Measurements from ENCODE around the gene NOL6. TPM values are rescaled to one million over a fixed set of nuclear protein-coding genes. Genes with fewer than 3 reads are reported as not detected.

The NOL6 gene
- total and polyA plus RNA-seq, 2 of the 8 experiments (the other 6 are each of a cell fraction or from before 2014, with no cell fraction given), result 44.0 to 55.0 TPM

DNA sequence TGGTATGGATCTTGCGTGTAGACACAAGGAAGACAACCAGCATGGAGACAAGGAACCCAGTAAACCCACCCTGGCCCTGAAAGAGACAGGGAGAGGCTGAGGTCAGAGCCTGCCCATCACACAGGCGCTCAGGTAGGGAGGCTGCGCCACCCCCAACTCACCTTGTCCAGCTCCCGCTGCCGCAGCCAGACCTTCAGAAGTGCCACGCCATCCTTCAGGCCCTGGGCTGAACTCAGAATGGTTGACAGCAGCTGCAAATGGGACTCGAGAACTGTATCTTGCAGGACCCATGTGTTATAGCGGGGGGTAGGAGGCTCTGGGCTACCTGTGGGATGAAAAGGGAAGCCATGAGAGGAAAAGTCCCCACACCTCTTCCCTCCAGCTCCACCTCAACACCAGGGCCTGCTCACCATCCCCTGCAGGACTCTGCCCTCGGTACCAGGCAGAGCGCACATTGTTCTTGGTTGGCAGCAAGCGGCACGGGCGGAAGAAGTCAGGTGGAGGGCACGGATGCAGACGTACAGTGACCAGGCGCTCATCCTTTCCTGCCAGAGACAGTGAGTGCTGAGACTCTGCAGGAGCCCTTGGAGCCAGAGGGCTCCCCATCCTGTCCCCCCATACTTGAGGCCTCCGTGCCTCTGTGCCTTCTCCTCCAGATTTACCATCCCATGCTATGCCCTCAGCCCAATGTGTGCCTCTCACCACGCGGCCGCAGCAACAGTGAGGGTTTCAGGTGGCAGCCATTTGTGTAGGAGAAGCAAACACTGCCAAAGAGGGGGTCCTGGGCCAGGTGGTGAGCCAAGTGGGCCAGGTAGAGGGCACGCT lies 4.7 kb downstream of the NOL6 start:
- H2BK20ac ChIP-seq (ENCODE audit: low read length), result no peak overlapping the region
- H3K4me2 ChIP-seq (ENCODE audit: insufficient read depth in 1 of 2, low read depth in 2 of 2, low read length in 2 of 2), result no peak overlapping the region
- no peak overlapping the region for H2AFZ ChIP-seq (ENCODE audit: low read length)
- H3K18ac ChIP-seq (ENCODE audit: extremely low read depth, low read length), result no peak overlapping the region
- no peak overlapping the region; a peak in 2 of 7 replicates for H3K9ac ChIP-seq (replicated peaks in 1 of 4; ENCODE audit: extremely low read depth in 1 of 4, low read depth in 3 of 4, low read length in 3 of 4)
- FAIRE-seq (no peak), DNase-seq (ENCODE audit: low read depth in 1 of 2, low spot score in 2 of 2) (no peak)
- H3K27me3 ChIP-seq (replicated peaks in 1 of 4; ENCODE audit: control insufficient read depth in 3 of 4, extremely low read depth in 1 of 4, insufficient read depth in 3 of 4, low read length in 3 of 4), result no peaks in the 10 kb centered on the region
- no peak overlapping the region for H2AK5ac ChIP-seq (ENCODE audit: low read depth, low read length)
- H3K27ac ChIP-seq (ENCODE audit: low read depth, low read length), result no peak overlapping the region
- H2BK12ac ChIP-seq (ENCODE audit: low read depth, low read length), result no peak overlapping the region
- H2BK15ac ChIP-seq (ENCODE audit: low read length), result no peak overlapping the region
- peaks cover 8% of the 10 kb centered on the region; the same call in 1 of the 2 replicates for H3K23me2 ChIP-seq (ENCODE audit: low read depth, low read length)
- no peak overlapping the region for H2BK120ac ChIP-seq (replicated peaks; ENCODE audit: low read depth, low read length)
- peaks cover 44 to 61% (median 52%) of the 10 kb centered on the region in 4 experiments for H3K36me3 ChIP-seq (ENCODE audit: control insufficient read depth in 2 of 4, insufficient read depth in 4 of 4, low read length in 3 of 4)
- H4K5ac ChIP-seq (ENCODE audit: insufficient read length, low read depth, low read length), result no peak overlapping the region
- H4K8ac ChIP-seq (ENCODE audit: extremely low read depth, insufficient read depth, low read length), result no peak overlapping the region
- ChIA-PET CTCF (ENCODE audit: partially characterized antibody) (interaction anchor here (0.7 to 20.9 kb wide), 8 partner anchors 14 to 252 kb away, joined by 3 to 358 read pairs (median 5); partner anchors contain the start of gene AQP3), POLR2A (ENCODE audit: partially characterized antibody) (interaction anchor here (1.6 to 3.7 kb wide), 2 partner anchors 10 to 11 kb away, joined by 4 to 19 read pairs; no protein-coding TSS in a partner anchor)
- H3K23ac ChIP-seq (ENCODE audit: insufficient read length), result no peak overlapping the region
- H3K79me2 ChIP-seq (ENCODE audit: control insufficient read depth in 1 of 2, insufficient read depth in 2 of 2, low read length in 2 of 2), result peaks cover 7 to 21% of the 10 kb centered on the region in 2 experiments
- H3K79me1 ChIP-seq (ENCODE audit: low read depth, low read length), result peaks cover 5% of the 10 kb centered on the region; the same call in 1 of the 2 replicates
- H3K56ac ChIP-seq (replicated peaks; ENCODE audit: insufficient read length, low read depth, low read length), result no peak overlapping the region
- H3K14ac ChIP-seq (ENCODE audit: insufficient read length), result no peak overlapping the region
- peaks cover 5 to 16% of the 10 kb centered on the region in 2 experiments for H4K20me1 ChIP-seq (replicated peaks in 1 of 2; ENCODE audit: control insufficient read depth in 1 of 2, insufficient read depth in 2 of 2, low read length in 2 of 2)
- no peak overlapping the region for H3K4me3 ChIP-seq (ENCODE audit: extremely low read depth in 1 of 4, insufficient read depth in 2 of 4, low read depth in 3 of 4, low read length in 4 of 4)
- no peak for TF ChIP-seq TBP (IDR thresholded peaks at IDR 0.05; ENCODE audit: low read depth, low read length)
- no peak for TF ChIP-seq CHD1 (IDR thresholded peaks at IDR 0.05; ENCODE audit: low read depth, low read length)
- TF ChIP-seq SP2 (IDR thresholded peaks at IDR 0.05; ENCODE audit: low read length), result no peak
- no peak for TF ChIP-seq POU5F1 (IDR thresholded peaks at IDR 0.05; ENCODE audit: low read depth, low read length)
- no peak for TF ChIP-seq RBBP5 (IDR thresholded peaks at IDR 0.05; ENCODE audit: borderline replicate concordance, low read depth, low read length)
- no peak for TF ChIP-seq RAD21 (IDR thresholded peaks at IDR 0.05 in 1 of 2, conservative IDR thresholded peaks at IDR 0.05 in 1 of 2; ENCODE audit: low read depth in 2 of 2, low read length in 2 of 2)
- TF ChIP-seq PHF8 (conservative IDR thresholded peaks at IDR 0.05; ENCODE audit: low read depth, low read length), result no peak
- no peak for TF ChIP-seq JUN (IDR thresholded peaks at IDR 0.05; ENCODE audit: low read depth, low read length)
- no peak for TF ChIP-seq BCL11A (IDR thresholded peaks at IDR 0.05; ENCODE audit: low read depth in 2 of 2, low read length in 2 of 2)
- no peak overlapping the region for H3K4ac ChIP-seq (replicated peaks; ENCODE audit: insufficient read length, low read depth, low read length)
- H3K9me3 ChIP-seq (ENCODE audit: insufficient read depth in 2 of 2, low read depth in 1 of 2, low read length in 1 of 2), result no peaks in the 10 kb centered on the region
- H4K91ac ChIP-seq (replicated peaks; ENCODE audit: insufficient read length, low read length), result no peak overlapping the region
- H3K4me1 ChIP-seq (replicated peaks in 1 of 4; ENCODE audit: control insufficient read depth in 3 of 4, insufficient read depth in 4 of 4, low read length in 3 of 4), result peaks cover 0 to 2% (median 0%) of the 10 kb centered on the region in 4 experiments; a peak in 1 of 7 replicates
- H2BK5ac ChIP-seq (ENCODE audit: low read depth, low read length), result no peak overlapping the region
- 91% methylated on average over 21 of the region's 21 CpGs; no CpG with 5 or more reads in 1 of the 2 experiments for WGBS, 2 experiments (ENCODE audit: extremely low coverage in 1 of 2, insufficient coverage in 1 of 2, insufficient read length in 1 of 2, insufficient replicate concordance in 2 of 2, low coverage in 1 of 2, low lambda C conversion rate in 2 of 2, missing lambda C conversion rate in 1 of 2)
